HG02759 (cell line): ENCODE measurements around the gene ZNF541.
"Not testable (repeated sequence)": the region's sequence is repeated elsewhere in the genome, so short reads cannot be mapped to it uniquely, and the experiment has no call there.

Source experiments
- ATAC-seq: cut with Tn5 transposase; IDR thresholded peaks from one replicate; pipeline ENCODE4 v1.9.1; 2021; ENCODE audit warnings: mild to moderate bottlenecking, moderate library complexity; ENCODE audit not compliant: unreplicated experiment

The ZNF541 gene

DNA sequence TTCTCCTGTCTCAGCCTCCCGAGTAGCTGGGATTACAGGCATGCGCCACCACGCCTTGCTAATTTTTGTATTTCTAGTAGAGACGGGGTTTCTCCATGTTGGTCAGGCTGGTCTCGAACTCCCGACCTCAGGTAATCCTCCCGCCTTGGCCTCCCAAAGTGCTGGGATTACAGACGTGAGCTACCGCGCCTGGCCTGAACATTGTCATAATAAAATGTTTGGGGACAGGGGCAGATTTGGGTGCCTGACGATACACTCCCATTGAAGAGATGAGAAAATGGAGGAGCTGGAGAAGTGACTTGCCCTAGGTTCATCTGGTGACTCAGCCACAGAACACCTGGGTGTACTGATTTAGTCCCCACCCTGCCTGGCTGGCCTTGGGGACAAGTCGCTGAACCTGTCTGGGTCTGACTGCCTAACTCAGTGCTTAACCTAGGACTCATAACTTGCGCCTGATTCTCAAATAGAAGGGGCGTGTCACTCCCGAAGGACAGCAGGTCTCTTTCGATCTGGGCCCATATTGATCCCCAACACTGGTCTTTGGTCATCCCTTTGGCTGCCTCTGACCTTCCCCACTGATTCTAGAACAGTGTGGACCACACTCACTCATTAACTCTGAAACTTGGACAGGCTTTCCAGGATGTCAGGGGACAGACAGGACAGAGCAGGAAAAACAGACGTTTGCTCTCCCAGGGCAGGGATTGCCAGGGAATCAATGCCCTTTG is 28.4 kb upstream of the ZNF541 start:
- ATAC-seq, result no peak

DNA sequence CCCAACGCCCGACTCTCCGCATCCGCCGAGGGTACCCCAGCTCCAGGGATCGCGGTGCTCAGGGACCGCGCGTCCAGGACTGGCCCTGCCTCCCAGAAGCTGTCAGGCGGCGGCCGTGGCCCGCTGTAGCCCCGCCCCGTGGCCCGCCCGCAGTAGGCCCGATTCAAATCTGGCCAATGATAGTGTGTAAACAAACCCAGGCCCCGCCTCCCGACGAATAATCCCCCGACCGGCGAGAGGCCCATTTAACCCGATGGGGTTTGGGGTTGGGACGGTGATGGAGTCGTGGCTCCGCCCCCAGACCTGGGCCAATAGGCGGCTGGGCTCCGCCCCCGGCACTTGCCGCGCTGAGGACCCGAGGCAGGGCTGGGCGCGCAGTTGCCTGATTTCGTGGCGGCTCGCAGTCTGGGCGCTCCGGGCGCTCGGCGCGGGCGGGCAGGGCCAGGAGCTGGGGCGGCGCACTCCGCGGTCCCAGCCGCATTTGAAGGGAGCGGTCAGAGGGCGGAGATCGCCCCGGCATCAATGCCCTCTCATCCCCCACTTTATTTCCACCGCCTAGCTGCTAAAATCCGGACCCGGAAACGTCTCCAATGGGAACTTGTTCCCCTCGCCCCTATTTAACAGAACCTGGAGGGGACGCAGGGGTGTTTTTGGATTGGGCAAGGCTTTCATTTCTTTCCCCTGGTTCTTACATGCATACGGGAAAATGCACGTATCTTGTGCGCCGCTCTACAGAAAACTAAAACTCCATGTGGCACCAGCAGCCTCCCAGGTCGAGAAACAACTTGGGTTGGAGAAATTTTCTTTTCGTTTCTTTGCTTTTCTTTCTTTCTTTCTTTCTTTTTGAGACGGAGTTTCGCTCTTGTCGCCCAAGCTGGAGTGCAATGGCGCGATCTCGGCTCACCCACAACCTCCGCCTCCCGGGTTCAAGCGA is 27.6 kb upstream of the ZNF541 start:
- ATAC-seq, result peak; percentile 96

DNA sequence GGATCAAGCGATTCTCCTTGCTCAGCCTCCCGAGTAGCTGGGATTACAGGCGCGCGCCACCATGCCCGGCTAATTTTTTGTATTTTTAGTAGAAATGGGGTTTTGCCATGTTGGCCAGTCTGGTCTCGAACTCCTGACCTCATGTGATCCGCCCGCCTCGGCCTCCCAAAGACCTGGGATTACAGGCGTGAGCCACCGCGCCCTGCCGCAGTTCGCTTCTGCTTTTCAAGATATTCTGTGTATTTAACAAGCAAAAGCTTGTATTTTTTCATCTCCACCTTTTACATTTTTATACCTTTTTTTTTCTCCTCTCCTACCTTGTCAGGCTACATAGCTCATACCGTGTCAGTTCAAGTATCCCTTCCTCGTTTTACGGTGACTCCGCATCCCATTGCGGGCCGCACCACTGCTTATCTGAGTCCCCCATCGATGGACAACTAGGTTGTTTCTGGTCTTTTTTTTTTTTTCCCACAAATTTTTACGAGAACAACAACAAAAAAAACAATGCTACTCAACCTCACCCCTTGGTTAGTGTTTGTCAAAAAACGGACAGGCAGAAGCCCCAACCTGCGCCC is 26.8 kb upstream of the ZNF541 start:
- not testable (repeated sequence) for ATAC-seq

DNA sequence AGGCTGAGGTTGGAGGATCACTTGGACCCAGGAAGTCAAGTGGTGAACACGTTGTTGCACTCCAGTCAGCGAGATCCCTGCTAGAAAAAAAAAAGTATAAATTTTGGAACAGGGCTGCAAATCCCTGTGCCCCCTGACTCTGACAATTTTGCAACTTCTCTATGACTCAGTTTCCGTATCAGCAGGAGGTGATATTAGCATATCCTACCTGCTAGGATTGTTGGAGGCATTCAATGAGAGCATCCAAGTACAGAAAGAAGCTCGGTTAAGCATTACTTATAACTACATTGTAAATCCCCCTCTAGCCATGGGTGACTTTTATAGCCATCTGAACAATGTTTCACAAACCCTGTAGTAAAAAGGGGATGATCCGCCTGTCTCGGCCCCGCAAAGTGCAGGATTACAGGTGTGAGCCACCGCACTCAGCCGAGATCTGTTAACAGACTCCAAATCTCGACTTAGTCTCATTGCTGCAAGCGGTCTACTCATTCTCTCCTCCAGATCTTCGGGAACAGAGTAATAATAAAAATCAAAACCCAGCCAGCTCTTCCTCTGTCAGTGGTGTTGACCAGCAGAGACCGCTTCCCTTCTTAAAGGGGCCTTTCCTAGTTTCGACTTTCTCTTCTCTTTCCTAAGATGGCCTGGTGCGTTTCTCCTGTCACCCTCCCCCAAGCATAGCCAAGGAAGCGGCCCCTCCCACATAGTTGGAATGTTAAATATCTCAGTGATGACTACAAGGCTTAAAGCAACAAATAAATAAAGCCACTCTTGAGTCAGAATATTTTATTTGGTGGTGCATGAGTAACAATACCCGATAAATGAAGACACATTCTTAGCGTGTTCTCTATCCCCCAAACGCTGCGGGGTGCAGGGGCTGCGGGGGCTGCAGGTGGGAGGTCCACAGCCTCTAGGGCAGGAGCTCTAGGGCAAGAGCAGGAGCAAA is 25.7 kb upstream of the ZNF541 start:
- no peak for ATAC-seq

DNA sequence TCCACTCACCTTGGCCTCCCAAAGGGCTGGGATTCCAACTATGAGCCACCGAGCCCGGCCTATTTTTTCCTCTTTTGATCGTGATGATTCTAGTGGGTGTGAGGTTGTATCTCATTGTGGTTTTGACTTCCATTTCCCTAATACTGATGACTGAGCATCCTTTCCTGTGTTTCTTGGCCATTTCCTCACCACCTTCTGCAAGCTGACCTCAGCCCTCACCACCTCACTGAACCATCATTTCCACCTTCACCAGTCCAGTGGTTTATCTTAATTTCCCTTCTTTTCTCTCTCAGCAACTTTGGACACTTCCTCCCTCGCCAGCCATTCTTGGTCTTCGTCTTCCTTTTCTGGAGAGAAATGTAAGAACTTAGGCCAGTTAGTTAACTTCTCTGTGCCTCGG is 23.0 kb upstream of the ZNF541 start:
- no peak for ATAC-seq

DNA sequence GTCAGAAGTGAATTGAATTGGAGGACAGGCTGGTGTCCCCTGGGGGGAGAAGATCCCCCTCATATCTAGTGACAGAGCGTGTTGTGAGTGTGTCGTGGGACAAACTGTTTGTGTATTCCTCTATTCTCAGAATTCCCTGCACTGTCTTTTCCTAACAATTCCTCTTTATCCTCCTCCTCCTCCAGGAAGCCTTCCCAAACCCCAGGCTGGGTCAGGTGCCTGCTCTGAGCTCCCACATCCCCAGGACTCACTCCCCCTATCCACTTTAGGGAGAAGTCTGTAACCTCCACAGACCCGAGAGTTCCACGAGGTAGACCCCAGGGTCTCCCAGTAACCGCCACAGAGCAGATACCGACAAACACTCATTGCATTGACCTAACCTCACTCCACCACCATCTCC is 20.9 kb upstream of the ZNF541 start:
- ATAC-seq, result no peak

DNA sequence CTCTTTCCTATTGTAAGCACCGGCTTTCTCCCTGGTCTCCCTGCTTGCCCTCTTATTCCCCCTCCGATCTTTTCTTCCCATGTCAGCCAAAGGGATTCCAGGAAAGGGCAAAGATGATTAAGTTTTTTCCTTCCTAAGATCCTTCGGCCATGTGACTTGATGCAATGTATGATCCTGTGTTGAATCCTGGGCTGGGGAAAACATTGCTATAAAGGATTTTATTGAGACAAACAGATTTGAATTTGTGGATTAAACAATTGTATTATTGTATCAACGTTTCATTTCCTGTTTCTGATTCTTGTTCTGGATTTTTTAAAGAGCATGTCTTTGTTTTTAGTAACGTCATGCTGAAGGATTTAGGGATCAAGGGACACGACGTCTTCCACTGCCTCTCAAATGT is 16.9 kb upstream of the ZNF541 start:
- no peak for ATAC-seq

DNA sequence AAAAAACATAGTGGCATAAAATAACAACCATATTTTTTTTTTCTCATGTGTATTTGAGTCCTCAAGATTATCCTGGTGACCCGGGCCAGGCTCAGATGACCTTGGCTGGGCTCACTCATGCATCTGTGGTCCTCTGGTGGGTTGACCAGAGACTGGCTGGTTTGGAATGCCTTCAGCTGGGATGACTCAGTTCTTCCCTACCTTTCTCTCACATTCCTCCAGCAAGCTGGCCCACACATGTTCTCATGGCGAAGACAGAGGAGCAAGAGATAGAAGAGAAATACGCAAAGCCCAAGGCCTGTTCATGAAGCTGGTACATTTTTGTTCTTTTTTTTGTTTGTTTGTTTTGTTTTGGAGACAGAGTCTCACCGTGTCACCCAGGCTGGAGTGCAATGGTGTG is 14.3 kb upstream of the ZNF541 start:
- no peak for ATAC-seq

DNA sequence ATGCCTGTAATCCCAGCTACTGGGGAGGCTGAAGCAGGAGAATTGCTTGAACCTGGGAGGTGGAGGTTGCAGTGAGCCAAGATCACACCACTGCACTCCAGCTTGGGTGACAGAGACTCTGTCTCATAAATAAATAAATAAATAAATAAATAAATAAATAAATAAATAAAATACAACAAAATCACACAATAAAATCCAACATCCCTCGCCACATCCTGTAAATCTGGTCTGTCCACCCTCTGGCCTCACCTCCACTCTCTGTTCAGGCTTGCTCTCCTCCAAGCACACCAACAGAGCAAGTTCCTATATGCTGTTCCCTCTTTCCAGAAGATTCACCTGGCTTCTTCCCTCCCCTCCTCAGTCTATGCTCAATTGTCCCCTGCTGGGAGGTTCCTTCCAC is 10.2 kb upstream of the ZNF541 start:
- not testable (repeated sequence) for ATAC-seq

DNA sequence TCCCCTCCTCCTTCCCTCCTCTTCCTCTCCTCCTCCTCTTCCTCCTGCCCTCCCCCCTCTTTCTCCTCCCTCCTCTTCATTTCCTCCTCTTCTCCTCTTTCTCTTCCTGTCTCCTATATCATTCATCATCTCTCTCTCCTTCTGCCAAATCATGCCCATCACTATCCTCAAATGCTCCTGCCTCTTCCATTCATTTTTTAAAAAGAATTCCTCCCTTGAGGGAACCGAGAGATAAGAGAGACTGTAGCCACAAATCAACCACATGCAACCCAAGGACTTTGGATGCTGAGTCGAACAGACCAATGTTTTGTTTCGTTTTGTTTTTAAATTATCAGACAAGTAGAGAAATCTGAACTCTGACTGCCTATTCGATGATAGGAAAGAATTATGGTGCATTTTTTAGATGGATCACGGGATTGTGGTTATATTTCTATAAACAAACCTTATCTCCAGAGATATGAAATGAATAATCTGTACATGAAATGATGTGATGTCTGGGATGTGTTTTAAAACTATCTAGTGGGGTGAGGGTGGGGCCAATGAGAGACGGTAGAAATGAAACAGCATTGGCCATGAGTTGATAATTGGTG is 9.5 kb upstream of the ZNF541 start:
- ATAC-seq, result no peak

DNA sequence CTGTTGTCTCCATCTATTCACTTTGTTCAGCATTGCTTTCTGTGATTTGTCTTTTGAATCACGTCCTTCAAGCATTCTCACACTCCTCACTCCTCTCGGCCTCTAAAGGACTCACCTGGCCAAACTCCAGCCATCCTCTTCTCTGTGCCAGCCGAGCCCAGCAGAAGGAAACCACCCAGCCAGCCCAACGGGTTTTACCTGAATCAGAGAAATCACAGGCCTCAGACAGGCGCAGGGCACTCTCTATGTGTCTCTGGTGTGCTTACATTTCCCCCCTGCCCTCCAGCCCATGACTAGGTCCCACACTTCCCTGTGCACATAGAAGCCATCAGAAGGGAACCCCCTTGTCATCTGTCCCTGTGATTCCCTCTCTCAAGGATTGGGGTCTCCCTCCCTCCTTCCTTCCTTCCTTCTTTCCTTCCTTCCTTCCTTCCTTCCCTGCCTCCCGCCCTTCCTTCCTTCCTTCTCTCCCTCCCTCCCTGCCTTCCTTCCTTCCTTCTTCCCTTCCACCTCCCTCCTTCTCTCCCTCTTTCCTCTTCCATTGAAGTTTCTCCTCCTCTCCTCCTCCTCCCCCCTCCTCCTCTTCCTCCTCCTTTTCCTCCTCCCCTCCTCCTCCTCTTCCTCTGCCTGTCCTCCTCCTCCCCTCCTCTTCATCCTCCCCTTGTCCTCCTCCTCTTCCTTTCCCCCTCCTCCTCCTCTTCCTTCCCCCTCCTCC is 8.8 kb upstream of the ZNF541 start:
- no peak for ATAC-seq

DNA sequence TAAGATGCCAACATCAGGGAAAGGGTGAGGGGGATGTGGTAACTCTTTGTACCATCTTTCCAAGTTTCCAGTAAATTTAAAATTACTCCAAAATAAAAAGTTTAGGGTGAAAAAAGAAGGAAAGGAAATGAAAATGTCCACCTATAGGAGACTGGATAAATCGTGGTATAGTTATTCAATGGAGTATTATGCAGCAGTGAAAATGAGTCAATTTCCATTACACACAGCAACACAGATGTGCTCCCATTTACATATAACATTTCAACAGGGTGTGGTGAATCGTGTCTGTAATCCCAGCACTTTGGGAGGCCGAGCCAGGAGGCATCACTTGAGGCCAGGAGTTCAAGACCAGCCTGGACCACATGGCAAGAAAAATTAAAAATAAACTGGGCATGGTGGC is 7.4 kb upstream of the ZNF541 start:
- ATAC-seq, result no peak

DNA sequence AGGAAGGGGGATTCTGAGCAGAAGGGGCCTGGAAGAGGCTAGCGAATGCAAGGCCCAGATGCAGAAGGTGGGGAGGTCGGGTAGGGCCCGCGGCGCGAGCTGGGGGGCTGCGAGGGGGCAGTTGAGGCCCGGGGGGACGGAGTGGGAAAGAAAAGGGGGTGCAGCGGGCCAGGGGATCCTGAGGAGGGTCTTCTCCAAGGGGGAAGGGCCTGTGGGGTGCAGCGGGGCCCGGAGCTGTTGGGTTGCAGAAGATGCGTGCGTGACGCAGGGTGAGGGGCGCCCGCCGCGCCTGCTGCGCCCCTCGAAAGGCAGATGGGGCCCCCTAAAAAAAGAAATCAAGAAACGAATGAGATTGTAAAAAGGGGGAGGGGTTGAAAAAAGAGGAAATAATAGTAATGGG is 313 bp downstream of the ZNF541 start:
- no peak for ATAC-seq

DNA sequence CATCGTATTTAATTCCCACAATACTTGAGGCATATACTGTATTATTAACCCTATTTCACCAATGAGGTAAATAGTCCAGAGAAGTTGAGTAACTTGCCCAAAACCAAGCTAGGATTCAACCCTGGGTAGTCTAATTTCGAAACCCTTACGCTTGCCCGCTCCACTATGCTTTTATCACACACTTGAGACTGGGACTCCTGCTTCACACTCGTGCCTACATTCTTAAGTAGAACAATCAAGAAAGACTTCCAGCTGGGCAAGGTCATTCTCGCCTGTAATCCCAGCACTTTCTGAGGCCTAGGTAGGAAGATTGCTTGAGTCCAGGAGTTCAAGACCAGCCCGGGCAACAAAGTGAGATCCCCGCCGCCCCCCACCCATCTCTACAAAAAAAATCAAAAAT is 3.6 kb downstream of the ZNF541 start:
- no peak for ATAC-seq

DNA sequence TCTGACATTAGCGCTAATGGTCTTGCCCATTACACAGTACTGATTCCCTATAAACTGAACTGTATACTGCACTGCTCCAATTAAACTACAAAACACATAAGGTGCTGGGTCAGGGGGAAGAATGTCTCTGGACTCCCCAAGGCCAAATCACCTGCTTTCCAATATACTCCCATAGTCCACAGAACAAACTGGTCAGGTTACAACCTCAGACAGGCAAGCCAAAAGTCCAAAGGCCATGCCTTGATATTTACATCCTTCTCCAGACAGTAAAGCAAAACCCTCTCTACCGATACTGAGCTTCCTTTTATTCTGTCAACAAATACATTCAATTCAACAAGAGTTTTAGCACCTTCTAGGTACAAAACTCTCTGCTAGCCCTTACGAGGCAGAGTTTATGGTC is 8.9 kb downstream of the ZNF541 start:
- no peak for ATAC-seq

DNA sequence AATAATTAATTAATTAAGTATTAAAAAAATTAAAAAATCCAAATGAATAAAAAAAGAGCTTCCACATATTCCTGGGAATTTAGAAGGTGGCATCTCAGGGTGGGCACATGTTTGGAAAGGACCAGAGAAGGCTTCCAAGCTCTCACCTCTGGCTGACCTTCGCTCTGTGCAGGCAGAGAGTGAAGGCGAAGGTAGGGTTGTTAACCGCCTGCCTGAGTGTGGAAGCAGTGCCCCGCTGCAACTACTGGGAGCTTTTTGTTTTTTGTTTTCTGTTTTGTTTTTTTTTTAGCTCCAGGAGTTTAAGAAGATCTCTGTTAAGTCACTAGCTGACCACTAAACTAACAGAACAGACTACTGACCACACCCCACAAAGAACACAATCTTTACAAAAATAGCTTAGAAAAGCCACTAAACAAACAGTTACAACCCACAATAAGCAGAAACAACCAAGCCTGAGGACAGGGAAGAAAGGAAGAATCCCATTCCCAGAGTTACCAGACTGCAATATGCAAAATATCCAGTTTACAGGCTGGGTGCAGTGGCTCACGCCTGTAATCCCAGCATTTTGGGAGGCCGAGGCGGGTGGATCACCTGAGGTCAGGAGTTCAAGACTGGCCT is 11.4 kb downstream of the ZNF541 start:
- ATAC-seq, result no peak

DNA sequence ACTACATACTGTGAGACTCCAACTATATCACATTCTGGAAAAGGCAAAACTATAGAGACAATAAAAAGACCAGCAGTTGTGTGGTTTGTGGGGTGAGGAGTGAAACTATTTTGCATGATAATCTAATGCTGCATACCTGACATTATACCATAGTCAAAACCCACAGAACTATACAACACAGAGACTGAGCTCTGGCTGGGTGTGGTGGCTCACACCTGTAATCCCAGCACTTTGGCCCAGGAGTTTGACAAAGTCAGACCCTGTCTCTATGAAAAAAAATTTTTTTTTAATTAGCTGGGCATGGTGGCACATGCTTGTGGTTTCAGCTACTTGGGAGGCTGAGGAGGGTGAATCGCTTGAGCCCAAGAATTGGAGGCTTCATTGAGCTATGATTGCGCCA is 11.9 kb downstream of the ZNF541 start:
- no peak for ATAC-seq

DNA sequence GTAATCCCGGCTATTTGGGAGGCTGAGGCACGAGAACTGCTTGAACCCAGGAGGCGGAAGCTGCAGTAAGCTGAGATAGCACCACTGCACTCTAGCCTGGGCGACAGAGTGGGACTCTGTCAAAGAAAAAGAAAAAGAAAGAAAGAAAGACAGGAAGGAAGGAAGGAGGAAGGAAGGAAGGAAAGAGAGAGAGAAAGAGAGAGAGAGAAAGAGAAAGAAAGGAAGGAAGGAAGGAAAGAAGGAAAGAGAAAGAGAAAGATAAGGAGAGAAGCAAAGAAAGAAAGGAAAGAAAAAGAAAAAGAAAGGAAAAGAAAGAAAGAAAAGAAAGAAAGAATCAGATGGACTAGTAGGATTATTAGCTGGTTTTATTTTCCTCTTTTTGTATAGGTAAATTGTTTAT is 22.8 kb downstream of the ZNF541 start:
- no peak for ATAC-seq

DNA sequence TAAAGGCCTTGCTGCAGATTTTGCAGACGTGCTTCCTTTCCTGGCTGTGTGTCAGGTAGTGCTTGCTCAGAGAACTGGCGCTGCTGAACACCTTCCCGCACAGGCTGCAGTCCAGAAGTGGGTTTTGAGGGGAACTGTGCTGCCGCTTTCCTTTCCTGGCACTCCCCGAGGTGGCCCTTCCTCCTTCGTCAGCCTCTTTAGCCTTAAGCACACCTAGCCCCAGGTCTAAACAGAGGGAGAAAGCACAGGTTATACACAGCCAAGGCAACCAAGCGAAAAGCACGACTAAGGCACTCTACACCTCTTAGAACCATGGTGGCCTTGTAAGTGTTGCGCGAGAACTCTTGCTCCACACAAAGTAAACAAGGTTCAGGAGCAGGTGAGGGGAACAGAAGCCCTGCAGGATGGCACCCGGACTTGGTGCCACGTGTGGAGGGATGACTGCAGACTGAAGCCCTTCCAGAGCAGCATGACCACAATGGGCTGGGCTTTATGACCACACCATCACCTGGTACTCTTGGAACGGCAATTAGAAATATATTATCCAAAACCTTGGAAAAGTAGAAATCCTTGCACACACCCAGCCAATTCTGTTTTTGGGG is 23.6 kb downstream of the ZNF541 start:
- no peak for ATAC-seq
